GM21529 (cell line): ENCODE results near the gene TLE4.

ENCODE experiments used
- ATAC-seq: cut with Tn5 transposase; IDR thresholded peaks from one replicate; pipeline ENCODE4 v1.9.1; 2021; ENCODE audit not compliant: unreplicated experiment

Gene TLE4

DNA sequence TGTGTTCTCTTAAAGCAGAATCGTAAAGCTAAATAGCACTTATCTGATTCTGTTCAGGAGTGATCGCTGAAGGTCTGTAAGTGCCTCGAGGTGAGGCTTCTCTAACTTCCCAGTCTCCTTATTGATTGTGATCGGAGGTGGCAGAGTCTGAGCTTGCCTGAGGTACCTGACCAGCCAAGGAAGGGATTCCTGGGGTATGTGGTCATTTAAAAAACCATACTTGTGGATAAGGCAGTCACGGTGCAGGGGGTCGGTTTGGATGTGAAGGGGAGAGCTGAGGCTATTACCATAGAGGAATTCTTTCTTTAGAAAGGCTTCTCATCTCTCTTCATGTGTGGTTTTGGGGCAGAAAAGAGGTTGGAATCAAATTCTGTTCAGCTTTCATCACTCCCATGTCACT is 193.7 kb downstream of the TLE4 start:
- no peak for ATAC-seq

- no peak for ATAC-seq
Measured at GRCh38 chr9:79766091-79766490, 194.3 kb downstream of the TLE4 start.

GRCh38 chr9:79768194-79768593 is 196.4 kb downstream of the TLE4 start:
- ATAC-seq, result no peak

GRCh38 chr9:79769476-79770275 is 197.9 kb downstream of the TLE4 start:
- no peak for ATAC-seq

GRCh38 chr9:79774356-79774755 is 202.6 kb downstream of the TLE4 start:
- ATAC-seq, result no peak
